IMR-90 (cell line): ENCODE data around the gene PAQR7. TPM values are rescaled to one million over a fixed set of nuclear protein-coding genes. Genes with fewer than 3 reads are reported as not detected.

Source experiments
- ATAC-seq: fragments of 200-7000 bp; cut with Tn5 transposase; 2 replicates; pipeline ENCODE4 v1.9.1; 2020; ENCODE audit warnings: low read depth, mild to moderate bottlenecking, moderate library complexity
- BruUV-seq: library from RNA; stranded (reverse); fragments of 400-500 nt; replicated peaks from 2 replicates; lab custom pipeline; 2021; lab: Mats Ljungman, UMichigan
- CTCF ChIA-PET: fragments of 300-600 bp; formaldehyde crosslinking; extraction: SDS; loops from one replicate; lab custom pipeline; 2021; ENCODE audit warnings: antibody characterized with exemption; lab: Yijun Ruan, JAX
- POLR2A ChIA-PET: fragments of 300-600 bp; sonication (Branson Sonifier 250); formaldehyde crosslinking; loops from one replicate; lab custom pipeline; 2022; ENCODE audit warnings: antibody characterized with exemption; ENCODE audit not compliant: unreplicated experiment; lab: Charles Lee
- DNase-seq: peaks from one replicate; pipeline ENCODE4 v3.0.0; 2013
- H2AFZ ChIP-seq: replicated peaks from 2 replicates; pipeline ENCODE3; 2013; ENCODE audit warnings: low read length, mild to moderate bottlenecking; ENCODE audit not compliant: poor library complexity
- H2AK5ac ChIP-seq: 2 replicates; pipeline ENCODE4 v1.6.1; 2013; ENCODE audit warnings: low read depth, low read length, inconsistent platforms
- H2AK9ac ChIP-seq: replicated peaks from 2 replicates; pipeline ENCODE3; 2013; ENCODE audit warnings: mild to moderate bottlenecking, low read depth, low read length, moderate library complexity; ENCODE audit not compliant: poor library complexity
- H2BK120ac ChIP-seq: 2 replicates; pipeline ENCODE4 v1.6.1; 2013; ENCODE audit warnings: low read depth, low read length, inconsistent platforms
- H2BK15ac ChIP-seq: 3 replicates; pipeline ENCODE4 v1.6.1; 2013; ENCODE audit warnings: low read depth, low read length, inconsistent platforms
- H2BK20ac ChIP-seq: 2 replicates; pipeline ENCODE4 v1.6.1; 2013; ENCODE audit warnings: low read depth, mild to moderate bottlenecking, inconsistent platforms, low read length, moderate library complexity
- H2BK5ac ChIP-seq: 2 replicates; pipeline ENCODE4 v1.6.1; 2013; ENCODE audit warnings: mild to moderate bottlenecking, low read depth, low read length, inconsistent platforms; ENCODE audit not compliant: poor library complexity, severe bottlenecking
- H3K14ac ChIP-seq: replicated peaks from 2 replicates; pipeline ENCODE4 v1.6.1; 2013; ENCODE audit warnings: low read depth, low read length, inconsistent platforms
- H3K18ac ChIP-seq: 2 replicates; pipeline ENCODE4 v1.6.1; 2013; ENCODE audit warnings: low read depth, low read length, control low read depth
- H3K23ac ChIP-seq: 2 replicates; pipeline ENCODE4 v1.6.1; 2013; ENCODE audit warnings: low read depth, low read length, inconsistent platforms
- H3K27ac ChIP-seq: 2 replicates; pipeline ENCODE4 v1.5.1; 2013; ENCODE audit warnings: mild to moderate bottlenecking, control low read depth, low read length; ENCODE audit not compliant: insufficient read depth
- H3K27me3 ChIP-seq: 2 replicates; pipeline ENCODE4 v1.6.1; 2013; ENCODE audit warnings: low read length; ENCODE audit not compliant: control insufficient read depth, insufficient read depth
- H3K36me3 ChIP-seq: 2 replicates; pipeline ENCODE4 v1.6.1; 2013; ENCODE audit warnings: low read length, mixed read lengths; ENCODE audit not compliant: control insufficient read depth, insufficient read depth
- H3K4ac ChIP-seq: 2 replicates; pipeline ENCODE4 v1.6.1; 2013; ENCODE audit warnings: low read depth, low read length, inconsistent platforms
- H3K4me1 ChIP-seq: 2 replicates; pipeline ENCODE4 v1.6.1; 2013; ENCODE audit warnings: low read length, mixed read lengths; ENCODE audit not compliant: control insufficient read depth, insufficient read depth
- H3K4me2 ChIP-seq: 2 replicates; pipeline ENCODE4 v1.6.1; 2013; ENCODE audit warnings: low read depth, mild to moderate bottlenecking, control low read depth, low read length, moderate library complexity
- H3K4me3 ChIP-seq: 2 replicates; pipeline ENCODE4 v1.5.1; 2013; ENCODE audit warnings: low read depth, mild to moderate bottlenecking, control low read depth, low read length, moderate library complexity; ENCODE audit not compliant: insufficient read depth
- H3K56ac ChIP-seq: 2 replicates; pipeline ENCODE4 v1.6.1; 2013; ENCODE audit warnings: low read length, inconsistent platforms; ENCODE audit not compliant: insufficient read depth; ENCODE audit errors: extremely low read depth
- H3K79me1 ChIP-seq, 2 experiments: 2 replicates each; pipeline ENCODE4 v1.6.1; 2013; ENCODE audit warnings: low read length in 2 of 2, inconsistent platforms in 1 of 2, low read depth in 1 of 2
- H3K9ac ChIP-seq: 2 replicates; pipeline ENCODE4 v1.6.1; 2013; ENCODE audit warnings: low read depth, low read length, control low read depth
- H3K9me1 ChIP-seq: 2 replicates; pipeline ENCODE4 v1.6.1; 2013; ENCODE audit warnings: low read length, inconsistent platforms; ENCODE audit not compliant: insufficient read depth
- H3K9me3 ChIP-seq: 2 replicates; pipeline ENCODE4 v1.6.1; 2013; ENCODE audit warnings: low read length; ENCODE audit not compliant: control insufficient read depth, insufficient read depth
- H4K20me1 ChIP-seq: 2 replicates; pipeline ENCODE4 v1.6.1; 2013; ENCODE audit warnings: low read length, inconsistent platforms; ENCODE audit not compliant: insufficient read depth
- H4K5ac ChIP-seq: 2 replicates; pipeline ENCODE4 v1.6.1; 2013; ENCODE audit warnings: mild to moderate bottlenecking, low read depth, low read length, control low read depth
- H4K8ac ChIP-seq, 2 experiments: 2 replicates each; pipeline ENCODE4 v1.6.1; 2013; ENCODE audit warnings: low read depth in 2 of 2, low read length in 2 of 2, control low read depth in 1 of 2, inconsistent platforms in 1 of 2
- H4K91ac ChIP-seq: 2 replicates; pipeline ENCODE4 v1.6.1; 2013; ENCODE audit warnings: low read depth, low read length, inconsistent platforms; ENCODE audit not compliant: insufficient read depth
- BHLHE40 ChIP-seq: fragments of 150-350 bp; IDR thresholded peaks from 2 replicates; pipeline ENCODE4 v1.6.1; 2016; ENCODE audit warnings: mild to moderate bottlenecking, low read depth, low read length
- FOS ChIP-seq: fragments of 150-350 bp; IDR thresholded peaks from 2 replicates; pipeline ENCODE4 v1.6.1; 2016; ENCODE audit warnings: low read depth, low read length
- MAFK ChIP-seq: IDR thresholded peaks from 2 replicates; pipeline ENCODE4 v1.6.1; 2012; ENCODE audit warnings: low read depth, low read length, improper control_type of control experiment
- MAZ ChIP-seq: IDR thresholded peaks from 2 replicates; pipeline ENCODE4 v1.6.1; 2012; ENCODE audit warnings: low read depth, mild to moderate bottlenecking, low read length, improper control_type of control experiment, moderate library complexity, borderline replicate concordance
- NFE2L2 ChIP-seq: fragments of 150-350 bp; IDR thresholded peaks from 2 replicates; pipeline ENCODE4 v1.6.1; 2016; ENCODE audit warnings: low read depth, mild to moderate bottlenecking, low read length
- WGBS, 2 experiments: methylation state at CpG; one replicate each; pipeline versions ENCODE4 v1.1.5 to v1.1.7; 2013; ENCODE audit warnings: missing lambda C conversion rate in 2 of 2; ENCODE audit not compliant: insufficient read length in 1 of 2; ENCODE audit errors: extremely low coverage in 2 of 2; 5-methylcytosine and 5-hydroxymethylcytosine counted together
- dilution Hi-C: fragments of 300-500 bp; cut with HindIII; formaldehyde crosslinking; loops from one replicate; pipeline ENCODE4 v1.14.3; 2018; ENCODE audit warnings: low sequenced_read_pairs; ENCODE audit not compliant: unreplicated experiment
- in situ Hi-C: fragments of 300-500 bp; cut with MboI; formaldehyde crosslinking; loops from 3 replicates; pipeline ENCODE4 v1.14.3; 2019; ENCODE audit warnings: low sequenced_read_pairs, inconsistent platforms, mixed read lengths
- intact Hi-C: fragments of 100-400 bp; cut with micrococcal nuclease; formaldehyde crosslinking; loops from 2 replicates; pipeline ENCODE4 v1.10.0; 2022
- polyA plus RNA-seq, 3 experiments: library from polyadenylated mRNA; depleted of rRNA; stranded (reverse); fragments of >200 nt; gene quantifications; 2 replicates each; pipeline ENCODE4 v1.2.3, GENCODE V29; 2012; ENCODE audit warnings: low replicate concordance in 1 of 3
- total RNA-seq: library from RNA; depleted of rRNA; stranded (reverse); fragments of >200 nt; gene quantifications from 2 replicates; pipeline ENCODE4 v1.2.3, GENCODE V29; 2012

Gene PAQR7
- total and polyA plus RNA-seq, 2 of the 4 experiments (the other 2 are of a cell fraction): 9.0 to 12.9 TPM

- CTCF ChIA-PET: interaction anchor here (1.0 kb wide), 1 partner anchor 10 kb away, joined by 3 read pairs; no protein-coding TSS in a partner anchor
- Histone ChIP-seq H2BK15ac (no peak overlapping the region), H4K20me1 (no peaks in the 10 kb centered on the region), H3K36me3 (no peaks in the 10 kb centered on the region), H3K4me3 (no peak overlapping the region), H3K27ac (no peak overlapping the region), H3K9ac (no peak overlapping the region), H3K23ac (no peak overlapping the region), H3K4me2 (no peak overlapping the region), H3K27me3 (no peaks in the 10 kb centered on the region), H3K14ac (no peak overlapping the region), H4K8ac (no peak overlapping the region), H3K9me3 (no peaks in the 10 kb centered on the region), H4K5ac (no peak overlapping the region), H2BK120ac (no peak overlapping the region), H2AK5ac (no peak overlapping the region), H2BK20ac (no peak overlapping the region), H3K56ac (no peak overlapping the region), H3K4ac (no peak overlapping the region), H3K4me1 (peaks cover 13% of the 10 kb centered on the region), H2BK5ac (no peak overlapping the region), H3K18ac (no peak overlapping the region), H2AK9ac (no peak overlapping the region), H3K9me1 (peaks cover 15% of the 10 kb centered on the region), H4K91ac (no peak overlapping the region), H2AFZ (no peak overlapping the region), H3K79me1 (peaks cover 0 to 20% of the 10 kb centered on the region in 2 experiments; a peak in 2 of 4 replicates)
- ATAC-seq: no peak
- dilution Hi-C loops: no loop called here
- TF ChIP-seq MAZ: no peak
- no peak for TF ChIP-seq NFE2L2
- TF ChIP-seq FOS: no peak
- TF ChIP-seq MAFK: no peak
- no peak for TF ChIP-seq BHLHE40
- in situ Hi-C loops: no loop called here
- WGBS, 2 experiments: 56% methylated on average over 1 of the region's 1 CpG; no CpG with 5 or more reads in 1 of the 2 experiments
- BruUV-seq: no TSS peak
- intact Hi-C loops: no loop called here
- POLR2A ChIA-PET: interaction anchor here (1.0 kb wide), 1 partner anchor 11 kb away, joined by 4 read pairs; no protein-coding TSS in a partner anchor
- no peak for DNase-seq
These were observed 10.1 kb upstream of the PAQR7 start for GRCh38 chr1:25885602-25886001.
